ENCODE results near the gene CALML4. TPM values are rescaled to one million over a fixed set of nuclear protein-coding genes. Genes with fewer than 3 reads are reported as not detected.

Gene CALML4
- total and polyA plus RNA-seq, 2 donors (not counting 3 experiments of a cell fraction or from before 2014, with no cell fraction given): 2.6 to 10.1 TPM

GRCh38 chr15:68157074-68157473 lies 48.1 kb downstream of the CALML4 start:
- Histone ChIP-seq H3K9me3 (replicated peaks; ENCODE audit: control insufficient read depth, insufficient read depth, low read length) (no peaks in the 10 kb centered on the region), H3K4me1 (ENCODE audit: control insufficient read depth, extremely low read depth, insufficient read depth, low read length) (no peaks in the 10 kb centered on the region), H2AFZ (ENCODE audit: low read depth, low read length) (no peak overlapping the region), H3K9ac (replicated peaks; ENCODE audit: extremely low read depth, insufficient read depth, low read length) (no peak overlapping the region), H3K79me2 (ENCODE audit: control insufficient read depth, insufficient read depth, low read length) (no peaks in the 10 kb centered on the region), H3K36me3 (ENCODE audit: control insufficient read depth in 2 of 2, extremely low read depth in 1 of 2, insufficient read depth in 2 of 2, low read length in 2 of 2) (peaks cover 2% of the 10 kb centered on the region in 2 experiments), H3K4me3 (replicated peaks in 1 of 3; ENCODE audit: insufficient read depth in 1 of 3, low read depth in 1 of 3, low read length in 3 of 3) (no peak overlapping the region), H3K9me1 (replicated peaks; ENCODE audit: control insufficient read depth, extremely low read depth, insufficient read depth, low read length) (no peaks in the 10 kb centered on the region), H3K27me3 (ENCODE audit: control insufficient read depth in 2 of 2, insufficient read depth in 2 of 2, low read length in 2 of 2) (no peaks in the 10 kb centered on the region), H4K20me1 (replicated peaks; ENCODE audit: control insufficient read depth, extremely low read depth, insufficient read depth, low read length) (no peaks in the 10 kb centered on the region), H3K27ac (ENCODE audit: insufficient read depth, low read depth, low read length) (no peak overlapping the region), H3K4me2 (ENCODE audit: insufficient read depth, low read length) (no peak overlapping the region)
- no TSS peak for BruUV-seq (replicated peaks)
- CTCF ChIA-PET: interaction anchor here (0.6 to 0.7 kb wide), 2 partner anchors 14 to 321 kb away, joined by 3 to 4 read pairs; no protein-coding TSS in a partner anchor
- DNase-seq (ENCODE audit: low read depth, low spot score): no peak
- POLR2A ChIA-PET: no interaction called here
- no peak for FAIRE-seq
- TF ChIP-seq POLR2AphosphoS5 (IDR thresholded peaks at IDR 0.05; ENCODE audit: insufficient read depth, low read depth, low read length) (no peak), MYC (IDR thresholded peaks at IDR 0.05; ENCODE audit: low read depth, low read length) (no peak), GATA2 (IDR thresholded peaks at IDR 0.05; ENCODE audit: insufficient read depth, insufficient read length, low read depth, low read length) (no peak), EZH2 (IDR thresholded peaks at IDR 0.05; ENCODE audit: borderline replicate concordance, low read depth, low read length, severe bottlenecking) (no peak), POLR2A (IDR thresholded peaks at IDR 0.05; ENCODE audit: low read depth, low read length) (no peak), CTCF (IDR thresholded peaks at IDR 0.05; ENCODE audit: extremely low read depth in 1 of 2, insufficient read depth in 1 of 2, low read depth in 1 of 2, low read length in 2 of 2) (no peak), FOS (IDR thresholded peaks at IDR 0.05; ENCODE audit: borderline replicate concordance, insufficient read depth, low read length) (no peak), JUN (IDR thresholded peaks at IDR 0.05; ENCODE audit: borderline replicate concordance, insufficient read depth, insufficient read length, low read depth) (no peak)
- TF ChIP-seq, protein P1, sequence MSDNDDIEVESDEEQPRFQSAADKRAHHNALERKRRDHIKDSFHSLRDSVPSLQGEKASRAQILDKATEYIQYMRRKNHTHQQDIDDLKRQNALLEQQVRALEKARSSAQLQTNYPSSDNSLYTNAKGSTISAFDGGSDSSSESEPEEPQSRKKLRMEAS (IDR thresholded peaks at IDR 0.05; ENCODE audit: insufficient read depth, insufficient read length): no peak
- intact Hi-C loops (cut with micrococcal nuclease) (loop anchor here (10.0 kb wide), 1 partner anchor 192 kb away; no protein-coding TSS in a partner anchor), dilution Hi-C loops (cut with MboI; ENCODE audit: extremely low pct_ligation_motif_present, low sequenced_read_pairs) (no loop called here)

Measured in endothelial cell of umbilical vein (primary cell).